HepG2 (cell line): ENCODE measurements around the gene TMED9. TPM values are rescaled to one million over a fixed set of nuclear protein-coding genes. Genes with fewer than 3 reads are reported as not detected.

Source experiments
- ESRRA ChIP-seq: sonication (generic); formaldehyde crosslinking; IDR thresholded peaks from 2 replicates; pipeline ENCODE4 v1.5.1; 2020; ENCODE audit warnings: mild to moderate bottlenecking, low read depth, missing genetic modification reagents
- HNRNPUL1 ChIP-seq: fragments of 200-400 bp; formaldehyde crosslinking; IDR thresholded peaks from 2 replicates; pipeline ENCODE4 v1.6.1; 2017; ENCODE audit warnings: low read depth, mild to moderate bottlenecking, low read length, moderate library complexity
- MEIS1 ChIP-seq: sonication (generic); formaldehyde crosslinking; IDR thresholded peaks from 2 replicates; pipeline ENCODE4 v1.9.0; 2021; ENCODE audit warnings: mild to moderate bottlenecking, missing genetic modification reagents, moderate library complexity, borderline replicate concordance
- PAX8 ChIP-seq: sonication (generic); formaldehyde crosslinking; IDR thresholded peaks from 2 replicates; pipeline ENCODE4 v1.8.0; 2022; ENCODE audit warnings: mild to moderate bottlenecking, missing genetic modification reagents, borderline replicate concordance
- ZNF720 ChIP-seq: sonication (generic); formaldehyde crosslinking; IDR thresholded peaks from 2 replicates; pipeline ENCODE4 v1.4.0; 2020; ENCODE audit warnings: missing genetic modification reagents
- polyA plus RNA-seq, 8 experiments: library from polyadenylated mRNA; depleted of rRNA in 3 of 8; stranded (reverse) in 7 of 8; unstranded in 1 of 8; fragments of >200 nt; fragmentation: Illumina TruSeq in 4 of 8; extraction: Trizol in 4 of 8; gene quantifications; 2 replicates each; pipeline versions ENCODE4 v1.2.1 to v1.2.3, GENCODE V29; 2011 to 2016; ENCODE audit warnings: low read depth in 4 of 8, missing spikeins in 1 of 8, mixed read lengths in 1 of 8; ENCODE audit not compliant: insufficient read depth in 1 of 8
- total RNA-seq, 5 experiments: library from RNA; depleted of rRNA; stranded (reverse); fragments of >200 nt; fragmentation: Illumina TruSeq; extraction: Trizol; gene quantifications; 2 replicates each; pipeline ENCODE4 v1.2.3, GENCODE V29; 2016; ENCODE audit warnings: low read depth in 1 of 5
- TF ChIP-seq, protein P1 (sequence below): sonication (generic); formaldehyde crosslinking; IDR thresholded peaks from one replicate; pipeline ENCODE4 v1.5.1; 2020; ENCODE audit warnings: mild to moderate bottlenecking, missing genetic modification reagents; ENCODE audit errors: not compliant biosample characterization
- TF ChIP-seq, protein P2 (sequence below): sonication (generic); formaldehyde crosslinking; IDR thresholded peaks from 2 replicates; pipeline ENCODE4 v1.4.0; 2020; ENCODE audit warnings: mild to moderate bottlenecking, missing genetic modification reagents
- TF ChIP-seq, protein P3 (sequence below), 2 experiments: sonication (generic) in 1 of 2; formaldehyde crosslinking in 1 of 2; IDR thresholded peaks; 2 replicates each; pipeline versions ENCODE4 v1.4.0 to v1.6.1; 2016 to 2020; ENCODE audit warnings: borderline replicate concordance in 1 of 2, low read depth in 1 of 2, mild to moderate bottlenecking in 1 of 2, missing genetic modification reagents in 1 of 2
- TF ChIP-seq, protein P4 (sequence below): sonication (generic); formaldehyde crosslinking; IDR thresholded peaks from 2 replicates; pipeline ENCODE4 v1.9.0; 2022; ENCODE audit warnings: missing genetic modification reagents, mild to moderate bottlenecking, borderline replicate concordance
- TF ChIP-seq, protein P5 (sequence below): sonication (generic); formaldehyde crosslinking; IDR thresholded peaks from 2 replicates; pipeline ENCODE4 v1.4.0; 2020; ENCODE audit warnings: missing genetic modification reagents
- TF ChIP-seq, protein P6 (sequence below): sonication (generic); formaldehyde crosslinking; IDR thresholded peaks from 2 replicates; pipeline ENCODE4 v1.4.0; 2020; ENCODE audit warnings: mild to moderate bottlenecking, missing genetic modification reagents

The TMED9 gene
- total and polyA plus RNA-seq, 2 of the 13 experiments (the other 11 are each of a cell fraction or from before 2014, with no cell fraction given) = 161 to 350 TPM

DNA sequence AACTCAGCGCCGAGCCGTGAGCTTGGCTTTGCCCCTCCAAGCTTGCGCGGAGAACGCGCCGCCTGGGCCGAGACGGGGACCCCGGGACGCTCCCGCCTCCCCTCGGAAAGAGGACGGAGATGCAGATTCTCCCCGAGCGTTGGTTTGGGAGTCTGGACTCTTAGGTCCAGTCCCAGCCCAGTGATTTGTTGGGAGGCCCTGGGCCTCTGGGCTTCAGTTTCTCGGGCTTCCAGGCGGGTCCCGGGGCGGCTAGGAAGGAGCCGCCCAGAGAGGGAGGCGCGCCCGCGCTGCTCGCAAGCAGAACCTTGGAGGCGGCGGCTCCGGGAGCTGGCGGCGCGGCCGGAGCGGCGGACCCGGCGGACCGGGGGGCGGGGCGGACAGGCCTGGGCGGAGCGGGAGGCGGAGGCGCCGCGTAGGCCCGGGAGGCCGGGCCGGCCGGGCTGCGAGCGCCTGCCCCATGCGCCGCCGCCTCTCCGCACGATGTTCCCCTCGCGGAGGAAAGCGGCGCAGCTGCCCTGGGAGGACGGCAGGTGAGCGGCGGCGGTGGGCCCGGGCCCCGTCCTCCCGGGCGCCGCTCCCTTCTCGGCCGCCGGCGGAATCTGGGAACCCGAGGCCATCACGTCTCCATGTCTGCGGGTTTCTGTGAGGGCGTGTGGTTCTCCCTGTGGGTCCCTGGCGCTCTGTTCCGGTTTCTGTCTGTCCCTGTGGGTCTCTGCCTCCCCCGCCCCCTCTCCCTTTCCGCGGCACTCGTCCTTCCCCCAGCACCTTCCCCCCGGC, 7.9 kb downstream of the TMED9 start, which contains the start of gene B4GALT7 (continued):
- TF ChIP-seq ESRRA (CRISPR knock-in tag) (no peak), MEIS1 (CRISPR knock-in tag) (0 out of 2 replicates have a peak, but pooled peaks have one; percentile 38), HNRNPUL1 (no peak), PAX8 (CRISPR knock-in tag) (0 out of 2 replicates have a peak, but pooled peaks have one; percentile 29), ZNF720 (CRISPR knock-in tag) (no peak)
- TF ChIP-seq, protein P1, sequence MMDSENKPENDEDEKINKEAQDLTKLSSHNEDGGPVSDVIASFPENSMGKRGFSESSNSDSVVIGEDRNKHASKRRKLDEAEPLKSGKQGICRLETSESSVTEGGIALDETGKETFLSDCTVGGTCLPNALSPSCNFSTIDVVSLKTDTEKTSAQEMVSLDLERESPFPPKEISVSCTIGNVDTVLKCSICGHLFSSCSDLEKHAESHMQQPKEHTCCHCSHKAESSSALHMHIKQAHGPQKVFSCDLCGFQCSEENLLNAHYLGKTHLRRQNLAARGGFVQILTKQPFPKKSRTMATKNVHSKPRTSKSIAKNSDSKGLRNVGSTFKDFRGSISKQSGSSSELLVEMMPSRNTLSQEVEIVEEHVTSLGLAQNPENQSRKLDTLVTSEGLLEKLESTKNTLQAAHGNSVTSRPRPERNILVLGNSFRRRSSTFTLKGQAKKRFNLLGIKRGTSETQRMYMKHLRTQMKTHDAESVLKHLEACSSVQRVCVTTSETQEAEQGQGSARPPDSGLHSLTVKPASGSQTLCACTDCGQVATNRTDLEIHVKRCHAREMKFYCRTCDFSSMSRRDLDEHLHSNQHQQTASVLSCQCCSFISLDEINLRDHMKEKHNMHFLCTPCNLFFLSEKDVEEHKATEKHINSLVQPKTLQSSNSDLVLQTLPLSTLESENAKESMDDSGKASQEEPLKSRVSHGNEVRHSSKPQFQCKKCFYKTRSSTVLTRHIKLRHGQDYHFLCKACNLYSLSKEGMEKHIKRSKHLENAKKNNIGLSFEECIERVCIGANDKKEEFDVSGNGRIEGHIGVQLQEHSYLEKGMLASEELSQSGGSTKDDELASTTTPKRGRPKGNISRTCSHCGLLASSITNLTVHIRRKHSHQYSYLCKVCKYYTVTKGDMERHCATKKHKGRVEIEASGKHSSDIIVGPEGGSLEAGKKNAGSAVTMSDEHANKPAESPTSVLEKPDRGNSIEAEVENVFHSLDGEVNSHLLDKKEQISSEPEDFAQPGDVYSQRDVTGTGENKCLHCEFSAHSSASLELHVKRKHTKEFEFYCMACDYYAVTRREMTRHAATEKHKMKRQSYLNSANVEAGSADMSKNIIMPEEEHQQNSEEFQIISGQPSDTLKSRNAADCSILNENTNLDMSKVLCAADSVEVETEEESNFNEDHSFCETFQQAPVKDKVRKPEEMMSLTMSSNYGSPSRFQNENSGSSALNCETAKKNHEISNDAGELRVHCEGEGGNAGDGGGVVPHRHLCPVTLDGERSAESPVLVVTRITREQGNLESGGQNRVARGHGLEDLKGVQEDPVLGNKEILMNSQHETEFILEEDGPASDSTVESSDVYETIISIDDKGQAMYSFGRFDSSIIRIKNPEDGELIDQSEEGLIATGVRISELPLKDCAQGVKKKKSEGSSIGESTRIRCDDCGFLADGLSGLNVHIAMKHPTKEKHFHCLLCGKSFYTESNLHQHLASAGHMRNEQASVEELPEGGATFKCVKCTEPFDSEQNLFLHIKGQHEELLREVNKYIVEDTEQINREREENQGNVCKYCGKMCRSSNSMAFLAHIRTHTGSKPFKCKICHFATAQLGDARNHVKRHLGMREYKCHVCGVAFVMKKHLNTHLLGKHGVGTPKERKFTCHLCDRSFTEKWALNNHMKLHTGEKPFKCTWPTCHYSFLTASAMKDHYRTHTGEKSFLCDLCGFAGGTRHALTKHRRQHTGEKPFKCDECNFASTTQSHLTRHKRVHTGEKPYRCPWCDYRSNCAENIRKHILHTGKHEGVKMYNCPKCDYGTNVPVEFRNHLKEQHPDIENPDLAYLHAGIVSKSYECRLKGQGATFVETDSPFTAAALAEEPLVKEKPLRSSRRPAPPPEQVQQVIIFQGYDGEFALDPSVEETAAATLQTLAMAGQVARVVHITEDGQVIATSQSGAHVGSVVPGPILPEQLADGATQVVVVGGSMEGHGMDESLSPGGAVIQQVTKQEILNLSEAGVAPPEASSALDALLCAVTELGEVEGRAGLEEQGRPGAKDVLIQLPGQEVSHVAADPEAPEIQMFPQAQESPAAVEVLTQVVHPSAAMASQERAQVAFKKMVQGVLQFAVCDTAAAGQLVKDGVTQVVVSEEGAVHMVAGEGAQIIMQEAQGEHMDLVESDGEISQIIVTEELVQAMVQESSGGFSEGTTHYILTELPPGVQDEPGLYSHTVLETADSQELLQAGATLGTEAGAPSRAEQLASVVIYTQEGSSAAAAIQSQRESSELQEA (CRISPR knock-in tag) = no peak
- TF ChIP-seq, protein P2, sequence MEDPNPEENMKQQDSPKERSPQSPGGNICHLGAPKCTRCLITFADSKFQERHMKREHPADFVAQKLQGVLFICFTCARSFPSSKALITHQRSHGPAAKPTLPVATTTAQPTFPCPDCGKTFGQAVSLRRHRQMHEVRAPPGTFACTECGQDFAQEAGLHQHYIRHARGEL (CRISPR knock-in tag) = no peak
- TF ChIP-seq, protein P3, sequence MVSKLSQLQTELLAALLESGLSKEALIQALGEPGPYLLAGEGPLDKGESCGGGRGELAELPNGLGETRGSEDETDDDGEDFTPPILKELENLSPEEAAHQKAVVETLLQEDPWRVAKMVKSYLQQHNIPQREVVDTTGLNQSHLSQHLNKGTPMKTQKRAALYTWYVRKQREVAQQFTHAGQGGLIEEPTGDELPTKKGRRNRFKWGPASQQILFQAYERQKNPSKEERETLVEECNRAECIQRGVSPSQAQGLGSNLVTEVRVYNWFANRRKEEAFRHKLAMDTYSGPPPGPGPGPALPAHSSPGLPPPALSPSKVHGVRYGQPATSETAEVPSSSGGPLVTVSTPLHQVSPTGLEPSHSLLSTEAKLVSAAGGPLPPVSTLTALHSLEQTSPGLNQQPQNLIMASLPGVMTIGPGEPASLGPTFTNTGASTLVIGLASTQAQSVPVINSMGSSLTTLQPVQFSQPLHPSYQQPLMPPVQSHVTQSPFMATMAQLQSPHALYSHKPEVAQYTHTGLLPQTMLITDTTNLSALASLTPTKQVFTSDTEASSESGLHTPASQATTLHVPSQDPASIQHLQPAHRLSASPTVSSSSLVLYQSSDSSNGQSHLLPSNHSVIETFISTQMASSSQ (IDR thresholded peaks at IDR 0.05; ENCODE audit: low read depth) = no peak
- TF ChIP-seq, protein P3 (CRISPR knock-in tag; IDR thresholded peaks at IDR 0.05; ENCODE audit: borderline replicate concordance) = no peak
- TF ChIP-seq, protein P4, sequence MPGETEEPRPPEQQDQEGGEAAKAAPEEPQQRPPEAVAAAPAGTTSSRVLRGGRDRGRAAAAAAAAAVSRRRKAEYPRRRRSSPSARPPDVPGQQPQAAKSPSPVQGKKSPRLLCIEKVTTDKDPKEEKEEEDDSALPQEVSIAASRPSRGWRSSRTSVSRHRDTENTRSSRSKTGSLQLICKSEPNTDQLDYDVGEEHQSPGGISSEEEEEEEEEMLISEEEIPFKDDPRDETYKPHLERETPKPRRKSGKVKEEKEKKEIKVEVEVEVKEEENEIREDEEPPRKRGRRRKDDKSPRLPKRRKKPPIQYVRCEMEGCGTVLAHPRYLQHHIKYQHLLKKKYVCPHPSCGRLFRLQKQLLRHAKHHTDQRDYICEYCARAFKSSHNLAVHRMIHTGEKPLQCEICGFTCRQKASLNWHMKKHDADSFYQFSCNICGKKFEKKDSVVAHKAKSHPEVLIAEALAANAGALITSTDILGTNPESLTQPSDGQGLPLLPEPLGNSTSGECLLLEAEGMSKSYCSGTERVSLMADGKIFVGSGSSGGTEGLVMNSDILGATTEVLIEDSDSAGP (CRISPR knock-in tag) = peak; percentile 44; the same call in 1 of the 2 replicates
- TF ChIP-seq, protein P5, sequence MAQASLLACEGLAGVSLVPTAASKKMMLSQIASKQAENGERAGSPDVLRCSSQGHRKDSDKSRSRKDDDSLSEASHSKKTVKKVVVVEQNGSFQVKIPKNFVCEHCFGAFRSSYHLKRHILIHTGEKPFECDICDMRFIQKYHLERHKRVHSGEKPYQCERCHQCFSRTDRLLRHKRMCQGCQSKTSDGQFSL (CRISPR knock-in tag) = no peak
- TF ChIP-seq, protein P6, sequence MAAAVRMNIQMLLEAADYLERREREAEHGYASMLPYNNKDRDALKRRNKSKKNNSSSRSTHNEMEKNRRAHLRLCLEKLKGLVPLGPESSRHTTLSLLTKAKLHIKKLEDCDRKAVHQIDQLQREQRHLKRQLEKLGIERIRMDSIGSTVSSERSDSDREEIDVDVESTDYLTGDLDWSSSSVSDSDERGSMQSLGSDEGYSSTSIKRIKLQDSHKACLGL (CRISPR knock-in tag) = no peak; the same call in 1 of the 2 replicates
